Measurements from ENCODE around the gene KCTD2. TPM values are rescaled to one million over a fixed set of nuclear protein-coding genes. Genes with fewer than 3 reads are reported as not detected.

KCTD2 gene
- total and polyA plus RNA-seq, 2 of the 13 experiments (the other 11 are each of a cell fraction or from before 2014, with no cell fraction given) = 28.3 to 32.6 TPM

- TF ChIP-seq ARID2 (CRISPR knock-in tag; IDR thresholded peaks at IDR 0.05; ENCODE audit: borderline replicate concordance) (no peak), ZNF292 (CRISPR knock-in tag; IDR thresholded peaks at IDR 0.05; ENCODE audit: borderline replicate concordance, low read depth) (no peak), ZBTB44 (CRISPR knock-in tag; IDR thresholded peaks at IDR 0.05) (no peak), ATF2 (CRISPR knock-in tag; IDR thresholded peaks at IDR 0.05) (no peak), LRRFIP1 (CRISPR knock-in tag; conservative IDR thresholded peaks at IDR 0.05) (no peak), ZNF331 (CRISPR knock-in tag; IDR thresholded peaks at IDR 0.05) (peak; percentile 23; the same call in 1 of the 2 replicates), KDM1A (CRISPR knock-in tag; IDR thresholded peaks at IDR 0.05) (peak; percentile 10; the same call in 1 of the 2 replicates), ZNF878 (CRISPR knock-in tag; IDR thresholded peaks at IDR 0.05) (no peak), ATF6 (CRISPR knock-in tag; conservative IDR thresholded peaks at IDR 0.05) (no peak), THAP7 (CRISPR knock-in tag; IDR thresholded peaks at IDR 0.05) (no peak), ARID4A (CRISPR knock-in tag; IDR thresholded peaks at IDR 0.05; ENCODE audit: borderline replicate concordance) (no peak; the same call in 1 of the 2 replicates), ZNF180 (CRISPR knock-in tag; IDR thresholded peaks at IDR 0.05; ENCODE audit: borderline replicate concordance, low read depth) (no peak)
Observed at GRCh38 chr17:75087558-75088453, 40.8 kb downstream of the KCTD2 start, which contains the start of gene SLC16A5 (continued).

All from HepG2 (cell line).